ENCODE measurements around the gene LRSAM1.

DNA sequence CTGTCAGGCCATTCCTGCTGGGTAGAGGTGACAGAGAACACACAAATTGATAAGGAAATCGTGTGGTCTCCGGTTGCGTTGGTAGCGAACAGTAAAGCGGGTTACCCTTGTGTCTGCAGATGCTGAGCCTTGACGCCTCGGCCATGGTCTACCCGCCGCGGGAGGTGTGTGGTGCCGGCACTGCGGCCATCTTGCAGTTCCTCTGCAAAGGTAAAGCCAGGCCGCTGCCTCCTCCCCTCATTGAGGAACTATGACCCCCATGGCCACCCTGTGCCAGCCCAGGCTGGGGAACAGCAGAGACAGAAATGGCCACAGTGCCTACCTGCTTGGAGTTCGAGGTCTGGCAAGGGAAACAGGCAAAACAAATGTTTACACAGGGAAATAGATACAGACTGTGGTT lies 16.3 kb downstream of the LRSAM1 start:
- TF ChIP-seq CTCF (optimal IDR thresholded peaks at IDR 0.05 in 1 of 3, IDR thresholded peaks at IDR 0.05 in 1 of 3, conservative IDR thresholded peaks at IDR 0.05 in 1 of 3; ENCODE audit: extremely low read depth in 1 of 3, insufficient read depth in 2 of 3, low read length in 3 of 3) = no peak
- TF ChIP-seq EZH2 (IDR thresholded peaks at IDR 0.05; ENCODE audit: low read length) = no peak
